T-helper 22 cell (primary cell): ENCODE measurements around the gene RAB7A.

Experiments
- DNase-seq: peaks from one replicate; pipeline ENCODE4 v3.0.0-alpha.2; 2020; ENCODE audit warnings: low read depth

The RAB7A gene

GRCh38 chr3:128788268-128788869 lies 62.4 kb downstream of the RAB7A start:
- DNase-seq, result no peak

DNA sequence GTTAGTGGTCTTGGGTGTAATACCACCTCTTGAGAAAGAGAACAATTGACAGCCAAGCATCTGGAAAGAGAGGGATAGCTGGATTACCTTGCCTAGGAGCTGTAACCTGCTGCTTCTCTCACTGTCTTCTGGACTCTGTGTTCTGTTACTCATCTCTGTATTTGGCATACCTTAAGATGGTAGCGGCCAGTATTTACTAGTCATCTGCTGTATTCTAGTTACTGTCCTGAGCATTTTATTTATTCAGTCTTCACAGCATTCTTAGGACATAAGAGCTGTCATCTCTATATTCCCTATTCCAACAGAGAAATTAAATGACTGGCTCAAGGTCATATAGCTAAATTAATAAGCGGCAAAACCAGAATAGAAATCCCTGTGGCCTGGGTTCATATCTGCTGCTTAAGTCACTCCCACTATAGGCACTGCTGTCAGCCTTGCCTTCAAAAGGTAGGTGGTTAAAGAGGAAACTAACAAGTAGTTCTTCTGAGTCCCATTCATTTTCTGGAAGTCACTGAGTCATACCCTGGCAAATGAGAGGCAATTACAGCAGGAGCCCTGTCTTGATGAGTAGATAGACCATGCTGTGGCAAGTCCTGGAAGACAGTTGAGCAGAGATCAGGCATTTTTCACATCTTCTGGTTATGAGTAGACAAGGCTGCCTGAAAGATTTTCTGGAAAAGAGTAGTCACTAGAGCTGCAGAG lies 68.2 kb downstream of the RAB7A start:
- no peak for DNase-seq

GRCh38 chr3:128794770-128795649 lies 69.0 kb downstream of the RAB7A start:
- peak; percentile 26 for DNase-seq

- no peak for DNase-seq
Measured at GRCh38 chr3:128799653-128800052, 73.7 kb downstream of the RAB7A start.

DNA sequence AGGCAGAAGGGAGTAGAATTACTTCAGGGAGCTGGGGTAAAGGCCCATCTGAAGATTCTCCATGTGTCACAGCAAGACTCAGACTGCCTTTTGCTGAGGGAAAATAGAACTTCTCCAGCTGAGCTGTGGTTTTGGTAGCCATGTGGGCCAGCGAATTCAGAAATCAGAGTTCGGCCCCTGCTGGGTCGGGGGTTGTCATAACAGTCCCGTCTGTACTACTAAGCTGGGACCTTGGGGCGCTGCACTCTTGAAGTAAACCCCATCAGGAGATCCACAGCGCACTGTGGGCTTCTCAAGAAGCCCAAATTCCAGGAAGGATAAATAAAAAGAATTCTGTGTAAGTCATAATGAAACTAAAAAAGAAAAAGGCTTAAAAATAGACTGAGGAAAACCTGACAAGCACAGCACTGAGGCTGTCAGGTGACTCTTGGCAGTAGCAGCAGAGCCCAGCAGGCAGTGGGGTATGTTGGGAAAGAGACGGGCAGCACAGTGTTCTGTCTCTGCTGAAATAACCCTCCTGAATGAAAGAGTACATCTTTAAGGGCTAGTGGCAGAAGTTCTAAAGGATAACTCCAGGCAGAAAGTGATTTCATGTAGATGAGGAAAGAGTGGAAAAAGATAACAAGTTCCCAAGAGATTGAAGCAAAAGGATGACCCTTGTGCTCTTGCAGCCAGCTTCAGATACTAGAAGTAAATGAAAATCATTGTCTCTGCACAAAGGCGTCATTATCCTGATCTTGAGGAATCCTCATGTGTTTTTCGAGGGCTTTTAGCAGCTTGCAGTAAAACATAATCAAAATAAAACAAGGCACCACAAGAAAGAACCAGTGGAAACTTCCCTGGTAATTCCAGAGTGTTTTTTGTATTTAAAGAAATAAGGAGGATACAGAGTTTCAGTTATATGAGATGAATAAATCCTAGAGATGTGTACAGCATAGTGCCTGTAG lies 74.5 kb downstream of the RAB7A start:
- DNase-seq, result no peak

DNA sequence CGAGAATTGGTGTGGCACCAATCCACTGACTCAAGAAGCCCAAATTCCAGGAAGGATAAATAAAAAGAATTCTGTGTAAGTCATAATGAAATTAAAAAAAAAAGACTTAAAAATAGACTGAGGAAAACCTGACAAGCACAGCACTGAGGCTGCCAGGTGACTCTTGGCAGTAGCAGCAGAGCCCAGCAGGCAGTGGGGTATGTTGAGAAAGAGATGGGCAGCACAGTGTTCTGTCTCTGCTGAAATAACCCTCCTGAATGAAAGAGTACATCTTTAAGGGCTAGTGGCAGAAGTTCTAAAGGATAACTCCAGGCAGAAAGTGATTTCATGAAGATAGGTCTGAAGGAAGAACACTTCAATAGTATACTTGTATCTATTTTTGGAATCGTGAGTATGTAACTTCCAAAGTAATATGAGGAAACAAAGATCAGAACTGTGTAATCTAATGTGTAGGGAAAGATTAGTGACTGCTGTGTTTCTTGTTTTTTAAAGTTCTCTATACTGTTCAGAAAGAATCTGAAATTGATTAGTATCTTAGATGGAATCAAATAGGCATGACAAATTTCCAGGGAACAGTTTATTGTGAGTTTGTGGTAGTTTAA lies 75.9 kb downstream of the RAB7A start:
- DNase-seq, result no peak

DNA sequence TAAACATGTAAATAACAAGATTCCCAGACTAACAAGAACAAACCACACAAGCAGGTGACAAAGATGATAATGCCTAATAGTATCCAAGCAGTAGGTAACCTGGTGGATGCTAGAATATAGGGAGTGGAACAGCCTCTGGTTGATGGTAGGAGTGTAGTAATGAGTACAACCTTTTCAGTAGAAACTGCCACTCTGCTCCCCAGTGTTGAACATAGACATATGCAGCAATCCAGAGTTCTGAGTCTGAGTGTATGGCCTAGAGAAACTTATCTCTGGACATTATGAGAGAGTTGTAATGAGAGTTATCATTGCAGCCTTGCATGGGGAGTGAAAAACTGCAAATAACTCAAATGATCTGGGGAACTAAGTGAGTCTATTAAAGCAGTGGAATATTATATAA lies 77.3 kb downstream of the RAB7A start:
- no peak for DNase-seq

DNA sequence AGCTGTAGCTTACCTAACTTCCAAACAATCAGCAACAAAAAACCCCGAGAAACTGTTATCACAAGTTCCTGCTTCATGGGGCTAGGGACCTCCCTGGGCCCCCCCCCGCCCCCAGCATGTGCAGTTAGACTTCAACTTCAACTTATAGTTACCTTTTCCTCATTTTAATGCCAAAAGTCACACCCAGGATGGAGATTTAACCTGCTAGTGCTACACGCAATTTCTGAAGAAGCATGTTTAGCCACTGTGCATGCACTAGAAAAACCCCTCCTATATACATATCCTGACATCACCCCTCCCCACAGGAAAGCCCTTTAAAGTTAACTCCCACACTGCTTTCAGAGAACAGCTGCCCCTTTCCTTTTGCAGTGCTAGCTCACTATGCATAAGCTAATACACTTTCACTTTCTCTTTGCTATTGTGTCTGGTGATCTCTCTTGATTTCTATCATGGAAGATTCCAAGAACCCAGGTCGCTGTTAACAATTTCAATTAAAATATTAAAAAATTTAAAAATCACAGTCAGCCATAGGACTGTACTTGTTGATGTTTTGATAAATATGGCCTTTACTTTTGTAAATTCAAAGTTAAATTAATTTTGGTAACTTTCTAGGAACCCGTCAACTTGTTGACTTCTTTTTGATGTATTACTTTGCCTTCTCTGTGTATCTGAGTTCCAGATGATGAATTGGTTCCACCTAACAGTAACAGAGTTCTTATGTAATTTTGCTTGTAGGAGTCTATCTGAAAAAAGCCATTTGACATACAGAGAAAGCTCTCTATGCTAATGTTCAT lies 78.2 kb downstream of the RAB7A start:
- DNase-seq, result peak; percentile 23

DNA sequence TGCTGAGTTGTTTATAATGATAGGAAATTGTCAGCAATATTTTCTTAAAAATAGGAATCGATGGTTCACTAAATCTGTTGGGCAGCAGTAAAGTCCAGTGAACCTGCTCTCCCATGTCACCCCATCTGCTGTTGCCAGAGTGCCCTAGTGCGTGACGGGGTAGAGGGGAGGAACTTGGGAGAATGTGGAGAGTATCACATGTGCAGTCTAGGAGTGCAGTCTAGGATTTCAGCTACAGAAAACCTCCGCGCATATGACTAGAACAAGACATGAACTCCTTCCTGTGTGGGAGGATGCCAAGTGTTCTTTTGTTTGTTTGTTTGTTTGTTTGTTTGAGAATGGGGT lies 78.8 kb downstream of the RAB7A start:
- DNase-seq, result no peak

- no peak for DNase-seq
Measured at GRCh38 chr3:128805772-128806171, 79.8 kb downstream of the RAB7A start.

GRCh38 chr3:128806588-128806987 lies 80.6 kb downstream of the RAB7A start:
- no peak for DNase-seq

- DNase-seq, result no peak
Measured at GRCh38 chr3:128807186-128807830, 81.3 kb downstream of the RAB7A start.

DNA sequence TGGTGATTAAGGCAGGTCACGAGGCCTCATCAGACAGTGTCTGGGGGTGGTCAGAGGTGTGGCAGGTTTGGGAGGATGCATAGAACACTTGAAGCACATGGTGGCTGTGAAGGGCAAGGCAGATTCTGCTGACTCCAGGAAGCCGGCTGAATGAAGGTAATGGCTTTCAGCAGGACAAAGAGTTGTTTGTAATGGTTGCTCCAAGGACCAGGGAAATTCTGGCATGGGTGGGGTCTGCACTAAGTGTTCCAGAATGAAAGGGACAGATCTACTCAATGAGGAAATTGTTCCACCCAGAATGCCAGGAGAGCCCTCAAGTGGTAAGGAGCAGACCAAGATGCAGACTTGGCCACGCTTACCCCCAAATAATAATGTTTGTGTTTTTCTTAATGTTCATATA lies 82.7 kb downstream of the RAB7A start:
- no peak for DNase-seq

GRCh38 chr3:128813097-128813496 lies 87.1 kb downstream of the RAB7A start:
- no peak for DNase-seq

GRCh38 chr3:128814060-128814459 lies 88.1 kb downstream of the RAB7A start:
- DNase-seq, result no peak

GRCh38 chr3:128814519-128815317 lies 88.7 kb downstream of the RAB7A start:
- no peak for DNase-seq

GRCh38 chr3:128815318-128816064 lies 89.5 kb downstream of the RAB7A start:
- no peak for DNase-seq

GRCh38 chr3:128818186-128818787 lies 92.3 kb downstream of the RAB7A start:
- no peak for DNase-seq
